GM18861 (cell line): ENCODE measurements around the gene UBR3.
"Not testable (repeated sequence)": the region's sequence is repeated elsewhere in the genome, so short reads cannot be mapped to it uniquely, and the experiment has no call there.

Source experiments
- ATAC-seq: cut with Tn5 transposase; IDR thresholded peaks from one replicate; pipeline ENCODE4 v1.9.1; 2021; ENCODE audit not compliant: unreplicated experiment

The UBR3 gene

GRCh38 chr2:169827272-169828140 lies at the start of gene UBR3:
UBR3 (plus strand) TSS chr2:169827454; CDS start chr2:169827508, 54 bp downstream.
- peak; percentile 72 for ATAC-seq

- ATAC-seq = no peak
Observed at GRCh38 chr2:169778446-169778845, 48.8 kb upstream of the UBR3 start.

GRCh38 chr2:169781249-169782013 lies 45.8 kb upstream of the UBR3 start:
- ATAC-seq = no peak

- no peak for ATAC-seq
Observed at GRCh38 chr2:169782513-169782912, 44.7 kb upstream of the UBR3 start.

GRCh38 chr2:169790581-169790980 lies 36.7 kb upstream of the UBR3 start:
- ATAC-seq = no peak

GRCh38 chr2:169795181-169795580 lies 32.1 kb upstream of the UBR3 start:
- ATAC-seq = no peak

GRCh38 chr2:169796441-169796840 lies 30.8 kb upstream of the UBR3 start:
- no peak for ATAC-seq

GRCh38 chr2:169797601-169798000 lies 29.7 kb upstream of the UBR3 start:
- ATAC-seq = no peak

- no peak for ATAC-seq
Observed at GRCh38 chr2:169798397-169798717, 28.9 kb upstream of the UBR3 start.

GRCh38 chr2:169798718-169799592 lies 28.3 kb upstream of the UBR3 start, which contains the start of gene SSB:
SSB (plus strand) TSS chr2:169798871; CDS start chr2:169800961, 2,090 bp downstream.
- peak; percentile 91 for ATAC-seq

GRCh38 chr2:169803480-169803879 lies 23.8 kb upstream of the UBR3 start:
- no peak for ATAC-seq

- no peak for ATAC-seq
Observed at GRCh38 chr2:169806586-169806985, 20.7 kb upstream of the UBR3 start.

- no peak for ATAC-seq
Observed at GRCh38 chr2:169808221-169808620, 19.0 kb upstream of the UBR3 start.

- ATAC-seq = no peak
Observed at GRCh38 chr2:169815849-169816248, 11.4 kb upstream of the UBR3 start.

- not testable (repeated sequence) for ATAC-seq
Observed at GRCh38 chr2:169816961-169817360, 10.3 kb upstream of the UBR3 start.

- ATAC-seq = not testable (repeated sequence)
Observed at GRCh38 chr2:169817369-169817768, 9.9 kb upstream of the UBR3 start.

GRCh38 chr2:169818241-169818640 lies 9.0 kb upstream of the UBR3 start:
- ATAC-seq = no peak

- no peak for ATAC-seq
Observed at GRCh38 chr2:169819106-169819505, 8.1 kb upstream of the UBR3 start.

GRCh38 chr2:169820101-169820500 lies 7.2 kb upstream of the UBR3 start:
- not testable (repeated sequence) for ATAC-seq

GRCh38 chr2:169822036-169822435 lies 5.2 kb upstream of the UBR3 start:
- no peak for ATAC-seq

- ATAC-seq = no peak
Observed at GRCh38 chr2:169822785-169823392, 4.4 kb upstream of the UBR3 start.
